Liver (tissue), 9 donors: ENCODE data around the gene UBE3C. TPM values are rescaled to one million over a fixed set of nuclear protein-coding genes. Genes with fewer than 3 reads are reported as not detected.

Experiments used
- DNase-seq: peaks from one replicate; pipeline ENCODE4 v3.0.0-alpha.2; 2017; ENCODE audit warnings: low spot score
- H3K27ac ChIP-seq, 2 donors: one replicate each; pipeline ENCODE4 v1.7.0; 2013; ENCODE audit warnings: inconsistent platforms in 2 of 2, low read length in 2 of 2, control low read depth in 1 of 2, low read depth in 1 of 2, mild to moderate bottlenecking in 1 of 2
- H3K27me3 ChIP-seq, 4 donors: one replicate each; pipeline versions ENCODE4 v1.6.1 to v1.7.0; 2013; ENCODE audit warnings: low read length in 3 of 4, inconsistent platforms in 1 of 4, mild to moderate bottlenecking in 1 of 4, moderate library complexity in 1 of 4; ENCODE audit not compliant: control insufficient read depth in 4 of 4, insufficient read depth in 4 of 4
- H3K36me3 ChIP-seq, 4 donors: one replicate each; pipeline versions ENCODE4 v1.6.1 to v1.7.0; 2013; ENCODE audit warnings: low read length in 3 of 4, mild to moderate bottlenecking in 3 of 4, low read depth in 1 of 4, moderate library complexity in 1 of 4; ENCODE audit not compliant: control insufficient read depth in 4 of 4, insufficient read depth in 3 of 4
- H3K4me1 ChIP-seq, 4 donors: one replicate each; pipeline versions ENCODE4 v1.6.1 to v1.7.0; 2013; ENCODE audit warnings: low read length in 3 of 4, mild to moderate bottlenecking in 3 of 4, moderate library complexity in 1 of 4; ENCODE audit not compliant: control insufficient read depth in 4 of 4, insufficient read depth in 4 of 4
- H3K4me3 ChIP-seq, 3 donors: one replicate each; pipeline versions ENCODE4 v1.6.1 to v1.7.0; 2013; ENCODE audit warnings: low read length in 3 of 3, control low read depth in 1 of 3, low read depth in 1 of 3, mild to moderate bottlenecking in 1 of 3
- H3K9ac ChIP-seq, 2 donors: one replicate each; pipeline ENCODE4 v1.7.0; 2013; ENCODE audit warnings: low read length in 2 of 2, mild to moderate bottlenecking in 2 of 2, moderate library complexity in 2 of 2, control low read depth in 1 of 2, low read depth in 1 of 2
- H3K9me3 ChIP-seq, 4 donors: one replicate each; pipeline versions ENCODE4 v1.6.1 to v1.7.0; 2013; ENCODE audit warnings: low read length in 3 of 4; ENCODE audit not compliant: control insufficient read depth in 4 of 4
- CTCF ChIP-seq: fragments of 150-350 bp; IDR thresholded peaks from 2 replicates; pipeline ENCODE4 v1.5.1; 2017; ENCODE audit warnings: improper control_type of control experiment, low read depth, low read length; ENCODE audit not compliant: missing input control
- EGR1 ChIP-seq, 2 donors: IDR thresholded peaks; 2 replicates each; pipeline ENCODE4 v1.6.1; 2016 to 2018; ENCODE audit warnings: antibody characterized with exemption in 2 of 2, low read depth in 2 of 2
- FOXA1 ChIP-seq: IDR thresholded peaks from 2 replicates; pipeline ENCODE4 v1.6.1; 2016; ENCODE audit warnings: antibody characterized with exemption
- FOXA2 ChIP-seq: IDR thresholded peaks from 2 replicates; pipeline ENCODE4 v1.6.1; 2016; ENCODE audit warnings: antibody characterized with exemption
- GABPA ChIP-seq, 2 donors: IDR thresholded peaks in 1 of 2; conservative IDR thresholded peaks in 1 of 2; 2 replicates each; pipeline ENCODE4 v1.6.1; 2016; ENCODE audit warnings: antibody characterized with exemption in 2 of 2, mild to moderate bottlenecking in 1 of 2, moderate library complexity in 1 of 2
- HNF4A ChIP-seq, 2 donors: conservative IDR thresholded peaks; 2 replicates each; pipeline ENCODE4 v1.6.1; 2016; ENCODE audit warnings: antibody characterized with exemption in 2 of 2, mild to moderate bottlenecking in 2 of 2
- HNF4G ChIP-seq: IDR thresholded peaks from 2 replicates; pipeline ENCODE4 v1.6.1; 2016; ENCODE audit warnings: antibody characterized with exemption
- JUND ChIP-seq, 2 donors: IDR thresholded peaks; 2 replicates each; pipeline ENCODE4 v1.6.1; 2016; ENCODE audit warnings: antibody characterized with exemption in 2 of 2
- MAX ChIP-seq: IDR thresholded peaks from 2 replicates; pipeline ENCODE4 v1.6.1; 2016; ENCODE audit warnings: antibody characterized with exemption
- NR2F2 ChIP-seq: IDR thresholded peaks from 2 replicates; pipeline ENCODE4 v1.6.1; 2016; ENCODE audit warnings: antibody characterized with exemption
- RAD21 ChIP-seq, 2 donors: IDR thresholded peaks; 2 replicates each; pipeline ENCODE4 v1.6.1; 2016; ENCODE audit warnings: antibody characterized with exemption in 2 of 2, mild to moderate bottlenecking in 2 of 2
- RXRA ChIP-seq, 2 donors: IDR thresholded peaks; 2 replicates each; pipeline ENCODE4 v1.6.1; 2017 to 2018; ENCODE audit warnings: antibody characterized with exemption in 2 of 2, mild to moderate bottlenecking in 1 of 2
- SP1 ChIP-seq: IDR thresholded peaks from 2 replicates; pipeline ENCODE4 v1.6.1; 2018; ENCODE audit warnings: antibody characterized with exemption, mild to moderate bottlenecking
- TAF1 ChIP-seq: conservative IDR thresholded peaks from 2 replicates; pipeline ENCODE4 v1.6.1; 2016; ENCODE audit warnings: antibody characterized with exemption, mild to moderate bottlenecking
- YY1 ChIP-seq: IDR thresholded peaks from 2 replicates; pipeline ENCODE4 v1.6.1; 2016; ENCODE audit warnings: antibody characterized with exemption, mild to moderate bottlenecking
- WGBS: extraction: QIAGEN DNeasy Blood & Tissue Kit; methylation state at CpG from one replicate; pipeline ENCODE4 v1.1.7; 2013; 5-methylcytosine and 5-hydroxymethylcytosine counted together
- polyA plus RNA-seq, 2 donors: library from polyadenylated mRNA; stranded (reverse) in 1 of 2; unstranded in 1 of 2; fragments of 200-250 nt in 1 of 2; fragments of >200 nt in 1 of 2; fragmentation: Nextera tagmentation in 1 of 2; extraction: Ambion mirVana in 1 of 2; gene quantifications; one replicate each; pipeline versions ENCODE4 v1.2.1 to v1.2.3, GENCODE V29; 2013 to 2015
- total RNA-seq, 2 donors: library from RNA; depleted of rRNA; stranded (reverse); fragments of >200 nt; gene quantifications; one replicate each; pipeline ENCODE4 v1.2.3, GENCODE V29; 2014
- TF ChIP-seq, protein P1 (sequence below): IDR thresholded peaks from 2 replicates; pipeline ENCODE4 v1.6.1; 2016; ENCODE audit warnings: antibody characterized with exemption
- TF ChIP-seq, protein P2 (sequence below): IDR thresholded peaks from 2 replicates; pipeline ENCODE4 v1.6.1; 2016; ENCODE audit warnings: antibody characterized with exemption
- TF ChIP-seq, protein P3 (sequence below): IDR thresholded peaks from 2 replicates; pipeline ENCODE4 v1.6.1; 2016; ENCODE audit warnings: antibody characterized with exemption, mild to moderate bottlenecking
- donor health status: healthy.
- donor health status: healthy.
- donor health status: healthy.
- donor health status: healthy.
- donor health status: healthy.

Gene UBE3C
- total and polyA plus RNA-seq, 4 donors, result 10.3 to 61.8 (median 33.9) TPM

DNA sequence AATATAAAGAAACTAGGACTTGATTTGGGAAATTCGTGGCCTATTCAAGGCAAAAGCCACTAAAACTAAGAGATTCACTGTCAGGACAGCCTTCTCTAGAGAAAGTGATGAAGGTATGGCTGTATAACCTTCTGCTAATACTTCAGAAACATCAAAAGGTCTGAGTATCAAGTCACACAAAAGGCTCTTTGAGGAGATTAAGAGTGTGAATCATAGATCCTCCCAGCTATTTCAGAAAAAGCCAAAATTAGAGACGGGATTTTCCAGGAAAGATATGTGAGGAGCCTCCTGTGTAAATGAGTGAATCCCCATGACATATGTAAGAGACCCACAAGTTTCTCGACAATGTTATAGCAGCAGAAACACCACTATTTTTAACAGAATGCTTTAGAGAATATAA, 56.2 kb downstream of the UBE3C start:
- Histone ChIP-seq H3K9me3 (no peaks in the 10 kb centered on the region), H3K27me3 (no peaks in the 10 kb centered on the region), H3K9ac (no peak overlapping the region), H3K36me3 (peaks cover 0 to 27% (median 10%) of the 10 kb centered on the region in 4 donors), H3K27ac (no peak overlapping the region), H3K4me3 (no peak overlapping the region), H3K4me1 (peaks cover 2 to 11% (median 8%) of the 10 kb centered on the region in 4 donors)
- TF ChIP-seq EGR1 (IDR thresholded peaks at IDR 0.05; ENCODE audit: low read depth in 2 of 2), result no peak
- no peak for TF ChIP-seq NR2F2
- no peak for TF ChIP-seq YY1
- no peak for TF ChIP-seq RAD21 (IDR thresholded peaks at IDR 0.05)
- TF ChIP-seq FOXA1, result no peak
- TF ChIP-seq, protein P1, sequence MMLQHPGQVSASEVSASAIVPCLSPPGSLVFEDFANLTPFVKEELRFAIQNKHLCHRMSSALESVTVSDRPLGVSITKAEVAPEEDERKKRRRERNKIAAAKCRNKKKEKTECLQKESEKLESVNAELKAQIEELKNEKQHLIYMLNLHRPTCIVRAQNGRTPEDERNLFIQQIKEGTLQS, result no peak
- TF ChIP-seq CTCF, result no peak
- TF ChIP-seq RXRA (IDR thresholded peaks at IDR 0.05), result no peak
- TF ChIP-seq, protein P2, sequence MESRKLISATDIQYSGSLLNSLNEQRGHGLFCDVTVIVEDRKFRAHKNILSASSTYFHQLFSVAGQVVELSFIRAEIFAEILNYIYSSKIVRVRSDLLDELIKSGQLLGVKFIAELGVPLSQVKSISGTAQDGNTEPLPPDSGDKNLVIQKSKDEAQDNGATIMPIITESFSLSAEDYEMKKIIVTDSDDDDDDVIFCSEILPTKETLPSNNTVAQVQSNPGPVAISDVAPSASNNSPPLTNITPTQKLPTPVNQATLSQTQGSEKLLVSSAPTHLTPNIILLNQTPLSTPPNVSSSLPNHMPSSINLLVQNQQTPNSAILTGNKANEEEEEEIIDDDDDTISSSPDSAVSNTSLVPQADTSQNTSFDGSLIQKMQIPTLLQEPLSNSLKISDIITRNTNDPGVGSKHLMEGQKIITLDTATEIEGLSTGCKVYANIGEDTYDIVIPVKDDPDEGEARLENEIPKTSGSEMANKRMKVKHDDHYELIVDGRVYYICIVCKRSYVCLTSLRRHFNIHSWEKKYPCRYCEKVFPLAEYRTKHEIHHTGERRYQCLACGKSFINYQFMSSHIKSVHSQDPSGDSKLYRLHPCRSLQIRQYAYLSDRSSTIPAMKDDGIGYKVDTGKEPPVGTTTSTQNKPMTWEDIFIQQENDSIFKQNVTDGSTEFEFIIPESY, result no peak
- no peak for TF ChIP-seq HNF4A (conservative IDR thresholded peaks at IDR 0.05)
- TF ChIP-seq MAX, result no peak
- no peak for TF ChIP-seq FOXA2
- no peak for TF ChIP-seq TAF1
- TF ChIP-seq SP1, result no peak
- TF ChIP-seq, protein P3, sequence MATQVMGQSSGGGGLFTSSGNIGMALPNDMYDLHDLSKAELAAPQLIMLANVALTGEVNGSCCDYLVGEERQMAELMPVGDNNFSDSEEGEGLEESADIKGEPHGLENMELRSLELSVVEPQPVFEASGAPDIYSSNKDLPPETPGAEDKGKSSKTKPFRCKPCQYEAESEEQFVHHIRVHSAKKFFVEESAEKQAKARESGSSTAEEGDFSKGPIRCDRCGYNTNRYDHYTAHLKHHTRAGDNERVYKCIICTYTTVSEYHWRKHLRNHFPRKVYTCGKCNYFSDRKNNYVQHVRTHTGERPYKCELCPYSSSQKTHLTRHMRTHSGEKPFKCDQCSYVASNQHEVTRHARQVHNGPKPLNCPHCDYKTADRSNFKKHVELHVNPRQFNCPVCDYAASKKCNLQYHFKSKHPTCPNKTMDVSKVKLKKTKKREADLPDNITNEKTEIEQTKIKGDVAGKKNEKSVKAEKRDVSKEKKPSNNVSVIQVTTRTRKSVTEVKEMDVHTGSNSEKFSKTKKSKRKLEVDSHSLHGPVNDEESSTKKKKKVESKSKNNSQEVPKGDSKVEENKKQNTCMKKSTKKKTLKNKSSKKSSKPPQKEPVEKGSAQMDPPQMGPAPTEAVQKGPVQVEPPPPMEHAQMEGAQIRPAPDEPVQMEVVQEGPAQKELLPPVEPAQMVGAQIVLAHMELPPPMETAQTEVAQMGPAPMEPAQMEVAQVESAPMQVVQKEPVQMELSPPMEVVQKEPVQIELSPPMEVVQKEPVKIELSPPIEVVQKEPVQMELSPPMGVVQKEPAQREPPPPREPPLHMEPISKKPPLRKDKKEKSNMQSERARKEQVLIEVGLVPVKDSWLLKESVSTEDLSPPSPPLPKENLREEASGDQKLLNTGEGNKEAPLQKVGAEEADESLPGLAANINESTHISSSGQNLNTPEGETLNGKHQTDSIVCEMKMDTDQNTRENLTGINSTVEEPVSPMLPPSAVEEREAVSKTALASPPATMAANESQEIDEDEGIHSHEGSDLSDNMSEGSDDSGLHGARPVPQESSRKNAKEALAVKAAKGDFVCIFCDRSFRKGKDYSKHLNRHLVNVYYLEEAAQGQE, result no peak
- TF ChIP-seq GABPA (IDR thresholded peaks at IDR 0.05 in 1 of 2, conservative IDR thresholded peaks at IDR 0.05 in 1 of 2), result no peak
- no peak for TF ChIP-seq JUND (IDR thresholded peaks at IDR 0.05)
- WGBS, result 98% methylated on average over 3 of the region's 3 CpGs
- no peak for DNase-seq

DNA sequence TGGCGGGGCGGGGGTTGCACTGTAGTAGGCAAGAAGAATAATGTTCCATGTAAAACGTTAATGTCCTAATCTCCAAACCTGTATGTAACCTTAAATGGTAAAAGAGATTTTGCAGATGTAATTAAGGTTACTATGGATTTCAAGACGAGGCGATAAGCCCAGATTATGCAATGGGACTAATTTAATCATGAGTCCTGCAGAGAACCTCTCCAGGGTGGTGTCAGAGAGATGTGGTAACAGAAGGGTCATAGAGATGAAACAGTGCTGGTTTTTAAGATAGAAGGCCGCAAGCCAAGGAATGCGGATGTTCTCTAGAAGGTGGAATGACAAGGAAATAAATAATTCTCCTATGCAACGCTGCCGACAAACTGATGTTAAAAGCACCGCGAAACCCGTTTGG, 57.1 kb downstream of the UBE3C start:
- H3K36me3 ChIP-seq, result peaks cover 0 to 21% (median 8%) of the 10 kb centered on the region in 4 donors
- TF ChIP-seq JUND (IDR thresholded peaks at IDR 0.05) (no peak), RXRA (IDR thresholded peaks at IDR 0.05) (no peak), HNF4G (no peak), YY1 (no peak), TAF1 (no peak), RAD21 (IDR thresholded peaks at IDR 0.05) (no peak), NR2F2 (no peak), FOXA1 (no peak), CTCF (no peak), FOXA2 (no peak), SP1 (no peak), GABPA (IDR thresholded peaks at IDR 0.05 in 1 of 2, conservative IDR thresholded peaks at IDR 0.05 in 1 of 2) (no peak), EGR1 (IDR thresholded peaks at IDR 0.05; ENCODE audit: low read depth in 2 of 2) (no peak)
- TF ChIP-seq, protein P3, result no peak

More for the DNA sequence above, 57.1 kb downstream of the UBE3C start:
- no peak for DNase-seq
- H3K9me3 ChIP-seq, result no peaks in the 10 kb centered on the region
- H3K27ac ChIP-seq, result no peak overlapping the region
- no peaks in the 10 kb centered on the region for H3K27me3 ChIP-seq
- WGBS, result 97% methylated on average over 12 of the region's 12 CpGs
- H3K4me3 ChIP-seq, result no peak overlapping the region
- peaks cover 2 to 18% (median 10%) of the 10 kb centered on the region in 4 donors for H3K4me1 ChIP-seq
- no peak overlapping the region for H3K9ac ChIP-seq
